Measurements from ENCODE around the gene DHDDS. TPM values are rescaled to one million over a fixed set of nuclear protein-coding genes. Genes with fewer than 3 reads are reported as not detected.

The DHDDS gene
- polyA plus RNA-seq, 1 donor from 2014 or later, result 28.9 TPM

- no peaks in the 10 kb centered on the region for H3F3A ChIP-seq (ENCODE audit: insufficient read depth, low read length, poor library complexity, severe bottlenecking)
- no peaks in the 10 kb centered on the region for H3K9me3 ChIP-seq (ENCODE audit: low read length)
- H3K9me2 ChIP-seq (ENCODE audit: insufficient read depth, low read length), result no peaks in the 10 kb centered on the region
- no peaks in the 10 kb centered on the region for H3K27me3 ChIP-seq (ENCODE audit: insufficient read depth, low read depth, low read length)
- H3K4me3 ChIP-seq (ENCODE audit: low read length), result no peak overlapping the region
- H2AFZ ChIP-seq (ENCODE audit: low read depth, low read length), result no peak overlapping the region
- H3K36me3 ChIP-seq (ENCODE audit: insufficient read depth, low read length), result no peaks in the 10 kb centered on the region
- TF ChIP-seq, protein P1, sequence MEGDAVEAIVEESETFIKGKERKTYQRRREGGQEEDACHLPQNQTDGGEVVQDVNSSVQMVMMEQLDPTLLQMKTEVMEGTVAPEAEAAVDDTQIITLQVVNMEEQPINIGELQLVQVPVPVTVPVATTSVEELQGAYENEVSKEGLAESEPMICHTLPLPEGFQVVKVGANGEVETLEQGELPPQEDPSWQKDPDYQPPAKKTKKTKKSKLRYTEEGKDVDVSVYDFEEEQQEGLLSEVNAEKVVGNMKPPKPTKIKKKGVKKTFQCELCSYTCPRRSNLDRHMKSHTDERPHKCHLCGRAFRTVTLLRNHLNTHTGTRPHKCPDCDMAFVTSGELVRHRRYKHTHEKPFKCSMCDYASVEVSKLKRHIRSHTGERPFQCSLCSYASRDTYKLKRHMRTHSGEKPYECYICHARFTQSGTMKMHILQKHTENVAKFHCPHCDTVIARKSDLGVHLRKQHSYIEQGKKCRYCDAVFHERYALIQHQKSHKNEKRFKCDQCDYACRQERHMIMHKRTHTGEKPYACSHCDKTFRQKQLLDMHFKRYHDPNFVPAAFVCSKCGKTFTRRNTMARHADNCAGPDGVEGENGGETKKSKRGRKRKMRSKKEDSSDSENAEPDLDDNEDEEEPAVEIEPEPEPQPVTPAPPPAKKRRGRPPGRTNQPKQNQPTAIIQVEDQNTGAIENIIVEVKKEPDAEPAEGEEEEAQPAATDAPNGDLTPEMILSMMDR (IDR thresholded peaks at IDR 0.05; ENCODE audit: poor library complexity, severe bottlenecking), result no peak
- TF ChIP-seq REST (IDR thresholded peaks at IDR 0.05; ENCODE audit: borderline replicate concordance) (no peak), POLR2AphosphoS5 (IDR thresholded peaks at IDR 0.05) (no peak), EZH2 (IDR thresholded peaks at IDR 0.05; ENCODE audit: borderline replicate concordance, insufficient read depth, low read length, poor library complexity, severe bottlenecking) (no peak), SMC3 (conservative IDR thresholded peaks at IDR 0.05; ENCODE audit: poor library complexity) (no peak), TAF1 (IDR thresholded peaks at IDR 0.05; ENCODE audit: low read depth) (no peak), EP300 (conservative IDR thresholded peaks at IDR 0.05; ENCODE audit: poor library complexity, severe bottlenecking) (no peak)
- H4K20me1 ChIP-seq (ENCODE audit: insufficient read depth), result no peaks in the 10 kb centered on the region
- no peak overlapping the region for H3K4me2 ChIP-seq (ENCODE audit: low read length)
- no peak overlapping the region for H3K27ac ChIP-seq (ENCODE audit: low read length)
- no peak overlapping the region for H3K9ac ChIP-seq (ENCODE audit: low read length)
- H3K79me2 ChIP-seq (replicated peaks; ENCODE audit: insufficient read depth, low read length), result no peaks in the 10 kb centered on the region
Measured at GRCh38 chr1:26395754-26396153, 36.4 kb upstream of the DHDDS start.

DNA sequence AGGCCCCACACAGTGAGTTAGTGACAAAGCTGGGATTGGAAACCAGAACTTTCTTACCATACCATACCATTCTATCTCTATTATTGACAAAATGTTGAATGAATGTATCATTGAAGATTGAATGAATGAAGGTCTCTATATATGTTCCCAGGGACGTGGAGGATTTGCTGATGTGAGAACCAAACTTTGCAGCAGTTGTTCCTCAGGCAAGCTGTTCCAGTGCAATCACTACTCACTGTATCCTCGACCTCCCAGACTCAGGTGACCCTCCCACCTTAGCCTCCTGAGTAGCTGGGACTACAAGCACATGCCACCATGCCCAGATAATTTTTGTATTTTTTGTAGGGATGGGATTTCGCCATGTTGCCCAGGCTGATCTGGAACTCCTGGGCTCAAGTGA lies 33.1 kb upstream of the DHDDS start:
- H3K27me3 ChIP-seq (ENCODE audit: insufficient read depth, low read depth, low read length), result no peaks in the 10 kb centered on the region
- no peak overlapping the region for H3K27ac ChIP-seq (ENCODE audit: low read length)
- H3K9me3 ChIP-seq (ENCODE audit: low read length), result no peaks in the 10 kb centered on the region
- H2AFZ ChIP-seq (ENCODE audit: low read depth, low read length), result no peak overlapping the region
- H3K4me2 ChIP-seq (ENCODE audit: low read length), result no peak overlapping the region
- TF ChIP-seq, protein P1 (IDR thresholded peaks at IDR 0.05; ENCODE audit: poor library complexity, severe bottlenecking), result no peak
- no peak for TF ChIP-seq MXI1 (conservative IDR thresholded peaks at IDR 0.05; ENCODE audit: poor library complexity, severe bottlenecking)
- TF ChIP-seq REST (IDR thresholded peaks at IDR 0.05; ENCODE audit: borderline replicate concordance), result no peak
- no peak for TF ChIP-seq RAD21 (conservative IDR thresholded peaks at IDR 0.05)
- H3K79me2 ChIP-seq (replicated peaks; ENCODE audit: insufficient read depth, low read length), result no peaks in the 10 kb centered on the region
- H3K9me2 ChIP-seq (ENCODE audit: insufficient read depth, low read length), result no peaks in the 10 kb centered on the region
- H3K9ac ChIP-seq (ENCODE audit: low read length), result no peak overlapping the region
- no peaks in the 10 kb centered on the region for H4K20me1 ChIP-seq (ENCODE audit: insufficient read depth)
- no peaks in the 10 kb centered on the region for H3F3A ChIP-seq (ENCODE audit: insufficient read depth, low read length, poor library complexity, severe bottlenecking)
- H3K36me3 ChIP-seq (ENCODE audit: insufficient read depth, low read length), result no peaks in the 10 kb centered on the region
- H3K4me3 ChIP-seq (ENCODE audit: low read length), result no peak overlapping the region
